HUES6 (cell line): ENCODE results near the gene UTS2B.

ENCODE experiments used
- H3K27ac ChIP-seq: 2 replicates; pipeline ENCODE4 v1.7.0; 2013; ENCODE audit warnings: low read depth, mild to moderate bottlenecking, low read length, inconsistent platforms
- H3K27me3 ChIP-seq: 2 replicates; pipeline ENCODE4 v1.6.1; 2013; ENCODE audit warnings: low read length; ENCODE audit not compliant: control insufficient read depth, insufficient read depth
- H3K36me3 ChIP-seq: 2 replicates; pipeline ENCODE4 v1.6.1; 2013; ENCODE audit warnings: low read length; ENCODE audit not compliant: control insufficient read depth, insufficient read depth
- H3K4me1 ChIP-seq: 2 replicates; pipeline ENCODE4 v1.6.1; 2013; ENCODE audit warnings: low read length; ENCODE audit not compliant: control insufficient read depth, insufficient read depth
- H3K4me3 ChIP-seq: 2 replicates; pipeline ENCODE4 v1.5.1; 2013; ENCODE audit warnings: low read depth, low read length
- H3K9ac ChIP-seq: one replicate; pipeline ENCODE4 v1.6.1; 2013; ENCODE audit warnings: mild to moderate bottlenecking, low read length
- H3K9me3 ChIP-seq: 2 replicates; pipeline ENCODE4 v1.6.1; 2013; ENCODE audit warnings: low read depth, low read length; ENCODE audit not compliant: control insufficient read depth, insufficient read depth

The UTS2B gene

DNA sequence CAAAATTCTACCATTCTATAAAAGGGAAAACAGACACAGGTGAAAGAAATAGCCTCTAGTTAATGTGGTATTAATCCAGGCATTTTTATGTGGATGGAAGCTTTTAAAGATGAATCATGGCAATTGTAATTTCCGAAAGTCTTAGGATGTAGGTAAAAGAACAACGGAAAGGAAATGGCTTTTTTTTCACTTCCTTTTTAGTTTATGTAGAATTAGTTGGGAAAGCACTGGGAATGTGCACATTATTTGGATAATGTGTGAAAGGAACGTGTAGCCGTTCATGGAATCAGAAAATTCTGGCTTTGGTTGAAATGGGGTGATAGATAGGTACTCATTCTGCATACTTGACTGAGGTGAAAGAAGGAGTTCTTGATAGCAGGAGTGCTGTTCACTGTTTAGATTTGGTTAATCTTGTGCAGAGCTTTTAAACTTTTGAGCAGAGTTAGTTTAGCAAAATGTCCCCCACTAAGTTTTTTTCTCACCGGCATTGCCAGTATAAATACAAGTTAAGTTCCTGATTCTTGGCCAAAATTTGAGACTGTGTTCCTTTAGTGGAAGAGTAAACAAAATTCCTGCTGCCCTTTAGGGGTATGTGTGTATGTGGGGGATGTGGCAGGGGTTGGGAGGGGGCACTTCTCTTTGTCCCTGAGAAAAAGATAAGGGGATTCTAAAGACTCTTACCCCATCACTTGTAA, 20.2 kb upstream of the UTS2B start:
- Histone ChIP-seq H3K9ac (no peak overlapping the region), H3K36me3 (no peaks in the 10 kb centered on the region), H3K4me1 (peaks cover 17% of the 10 kb centered on the region), H3K27ac (no peak overlapping the region), H3K4me3 (no peak overlapping the region), H3K9me3 (no peaks in the 10 kb centered on the region), H3K27me3 (no peaks in the 10 kb centered on the region)

DNA sequence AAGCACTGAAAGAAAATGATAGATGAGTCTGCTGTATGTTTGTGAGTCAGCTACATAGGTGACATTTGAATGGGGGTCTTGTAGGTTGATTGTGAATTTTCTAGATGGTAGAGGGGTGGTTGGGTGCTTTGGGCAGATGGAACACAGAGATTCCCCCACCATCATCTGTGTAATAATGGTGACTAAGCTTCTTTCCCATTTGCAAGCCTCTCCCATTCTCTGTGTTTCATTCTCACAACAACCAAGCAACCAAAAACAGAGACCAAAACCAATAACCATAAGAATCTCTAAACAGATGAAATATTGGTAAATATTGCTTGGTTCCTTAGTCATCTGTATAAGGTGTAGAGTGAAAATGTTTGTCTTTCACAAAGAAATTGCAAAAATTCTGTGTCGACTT, 17.8 kb upstream of the UTS2B start:
- Histone ChIP-seq H3K4me3 (no peak overlapping the region), H3K9me3 (no peaks in the 10 kb centered on the region), H3K36me3 (no peaks in the 10 kb centered on the region), H3K27ac (no peak overlapping the region), H3K9ac (no peak overlapping the region), H3K27me3 (no peaks in the 10 kb centered on the region), H3K4me1 (peaks cover 14% of the 10 kb centered on the region; the same call in 1 of the 2 replicates)

DNA sequence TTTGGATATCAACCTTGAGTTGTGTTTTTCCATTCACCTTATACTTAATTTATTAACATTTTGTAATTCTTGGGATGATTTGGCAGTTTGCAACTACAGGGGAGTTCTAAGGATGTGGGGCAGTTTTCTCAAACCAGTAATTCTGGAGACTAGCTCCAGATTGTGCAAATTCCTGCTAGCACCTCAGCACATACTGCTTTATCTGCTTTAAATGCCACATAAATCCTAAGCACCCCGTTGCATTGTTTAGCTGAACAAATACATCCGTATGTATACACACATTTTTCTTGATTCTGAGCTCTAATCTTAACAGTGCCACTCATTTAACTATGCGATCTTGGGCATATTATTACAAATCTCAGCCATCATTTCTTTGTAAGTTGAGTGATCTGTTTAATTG, 16.9 kb upstream of the UTS2B start:
- Histone ChIP-seq H3K27ac (no peak overlapping the region), H3K4me3 (no peak overlapping the region), H3K36me3 (no peaks in the 10 kb centered on the region), H3K9me3 (no peaks in the 10 kb centered on the region), H3K4me1 (peaks cover 10% of the 10 kb centered on the region; the same call in 1 of the 2 replicates), H3K27me3 (no peaks in the 10 kb centered on the region), H3K9ac (no peak overlapping the region)

DNA sequence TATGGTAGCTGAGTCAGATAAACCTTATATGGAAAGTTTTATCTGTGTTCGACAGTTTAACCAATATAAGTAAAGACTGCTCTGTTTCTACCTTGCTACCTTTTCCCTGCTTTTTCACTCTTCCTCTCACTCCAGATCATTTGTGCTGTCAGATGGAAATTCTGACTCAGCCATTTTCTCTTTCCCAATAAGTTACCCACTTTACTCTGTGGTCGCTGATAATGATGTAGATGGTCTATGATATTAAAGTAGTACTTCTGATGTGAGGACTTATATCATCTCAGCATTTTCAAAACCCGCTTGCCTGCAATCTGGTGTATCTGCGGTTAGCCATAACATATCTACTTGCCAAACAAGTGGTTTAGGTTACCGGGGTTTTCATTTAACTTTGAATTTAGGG, 15.0 kb upstream of the UTS2B start:
- Histone ChIP-seq H3K27me3 (no peaks in the 10 kb centered on the region), H3K9ac (no peak overlapping the region), H3K27ac (no peak overlapping the region), H3K4me1 (peaks cover 5% of the 10 kb centered on the region; the same call in 1 of the 2 replicates), H3K36me3 (no peaks in the 10 kb centered on the region), H3K9me3 (no peaks in the 10 kb centered on the region), H3K4me3 (no peak overlapping the region)

DNA sequence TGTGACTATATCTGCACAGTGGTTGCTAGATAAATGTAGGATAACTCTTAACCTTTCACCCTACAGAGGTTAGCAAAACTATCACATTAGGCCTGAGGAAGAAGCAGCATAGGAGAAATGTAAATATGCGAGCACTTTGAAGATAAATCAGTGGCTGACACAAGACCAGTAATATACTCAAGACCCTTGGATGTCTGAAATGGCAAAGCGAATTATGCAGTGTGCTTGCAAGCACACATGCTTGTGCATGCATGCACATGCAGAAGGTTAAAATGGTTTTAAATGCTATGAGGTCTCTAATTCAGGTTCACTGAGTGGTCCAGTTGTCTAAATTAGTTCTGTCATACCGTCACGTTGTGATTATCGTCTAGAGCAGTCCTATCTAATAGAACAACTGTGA, 13.6 kb upstream of the UTS2B start:
- no peak overlapping the region for H3K27ac ChIP-seq
- no peak overlapping the region for H3K9ac ChIP-seq
- peaks cover 4% of the 10 kb centered on the region; the same call in 1 of the 2 replicates for H3K4me1 ChIP-seq
- no peaks in the 10 kb centered on the region for H3K9me3 ChIP-seq
- H3K4me3 ChIP-seq: no peak overlapping the region
- H3K27me3 ChIP-seq: no peaks in the 10 kb centered on the region
- no peaks in the 10 kb centered on the region for H3K36me3 ChIP-seq

DNA sequence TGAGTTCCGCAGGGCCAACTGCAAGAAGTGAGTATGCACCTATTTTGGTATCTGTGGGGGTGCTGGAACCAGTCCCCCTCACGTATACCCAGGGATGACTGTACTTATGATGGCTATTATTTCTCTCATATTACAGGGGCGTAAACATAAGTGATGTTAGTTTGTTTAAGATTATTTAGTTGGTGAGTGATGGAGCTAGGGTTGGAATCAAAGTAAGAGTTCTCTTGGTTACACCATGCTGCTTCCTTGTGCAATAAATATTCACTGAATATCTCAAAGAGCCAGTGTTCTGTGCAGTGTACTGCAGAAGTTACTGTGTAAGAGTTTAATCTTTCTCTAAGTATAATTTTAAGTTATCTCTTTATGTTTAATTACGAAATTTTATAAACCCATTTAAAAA, 12.8 kb upstream of the UTS2B start:
- no peaks in the 10 kb centered on the region for H3K36me3 ChIP-seq
- no peaks in the 10 kb centered on the region for H3K27me3 ChIP-seq
- H3K27ac ChIP-seq: no peak overlapping the region
- H3K4me3 ChIP-seq: no peak overlapping the region
- H3K4me1 ChIP-seq: no peaks in the 10 kb centered on the region; the same call in 1 of the 2 replicates
- H3K9ac ChIP-seq: no peak overlapping the region
- no peaks in the 10 kb centered on the region for H3K9me3 ChIP-seq

DNA sequence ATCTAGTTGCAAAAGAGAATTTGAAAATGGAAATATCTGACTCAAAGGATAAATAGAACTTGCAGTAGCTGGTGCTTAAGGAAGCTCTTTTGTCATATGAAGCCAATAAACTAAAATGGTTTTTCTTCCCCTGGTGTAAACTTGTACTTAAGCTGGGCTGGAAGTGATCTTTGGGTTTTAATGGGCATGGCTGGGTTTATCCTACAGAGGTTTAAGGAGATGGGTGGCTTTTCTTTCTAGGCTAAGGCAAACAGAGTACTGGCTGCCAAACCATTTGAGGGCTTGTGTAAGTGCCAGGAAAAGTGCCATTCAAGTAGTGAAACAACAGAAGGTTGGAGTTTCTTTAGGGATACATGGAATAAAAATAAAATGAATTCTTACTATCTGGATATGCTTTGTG, 12.1 kb upstream of the UTS2B start:
- Histone ChIP-seq H3K4me3 (no peak overlapping the region), H3K27me3 (no peaks in the 10 kb centered on the region), H3K36me3 (no peaks in the 10 kb centered on the region), H3K9ac (no peak overlapping the region), H3K4me1 (no peaks in the 10 kb centered on the region; the same call in 1 of the 2 replicates), H3K27ac (no peak overlapping the region), H3K9me3 (no peaks in the 10 kb centered on the region)

DNA sequence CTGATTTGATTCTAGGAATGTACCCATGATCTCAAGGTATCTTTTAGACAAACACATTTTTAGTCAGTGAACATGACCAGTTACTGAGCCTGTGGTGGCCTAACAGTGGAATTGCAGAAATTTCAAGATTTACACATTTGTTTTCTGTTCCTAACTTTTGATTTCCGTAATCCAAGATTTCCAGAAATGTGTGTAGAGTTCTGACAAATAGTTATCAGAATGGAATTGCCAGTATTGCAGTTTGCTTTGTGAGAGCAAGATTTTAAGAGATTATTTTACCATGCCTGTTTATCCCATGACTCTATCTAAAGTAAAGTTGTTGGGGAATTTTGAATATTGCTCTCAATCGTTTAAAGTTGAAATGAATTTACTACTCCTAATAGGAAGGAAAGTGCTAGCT, 11.7 kb upstream of the UTS2B start:
- Histone ChIP-seq H3K4me1 (no peaks in the 10 kb centered on the region), H3K27me3 (no peaks in the 10 kb centered on the region), H3K36me3 (no peaks in the 10 kb centered on the region), H3K9ac (no peak overlapping the region), H3K4me3 (no peak overlapping the region), H3K27ac (no peak overlapping the region), H3K9me3 (no peaks in the 10 kb centered on the region)

DNA sequence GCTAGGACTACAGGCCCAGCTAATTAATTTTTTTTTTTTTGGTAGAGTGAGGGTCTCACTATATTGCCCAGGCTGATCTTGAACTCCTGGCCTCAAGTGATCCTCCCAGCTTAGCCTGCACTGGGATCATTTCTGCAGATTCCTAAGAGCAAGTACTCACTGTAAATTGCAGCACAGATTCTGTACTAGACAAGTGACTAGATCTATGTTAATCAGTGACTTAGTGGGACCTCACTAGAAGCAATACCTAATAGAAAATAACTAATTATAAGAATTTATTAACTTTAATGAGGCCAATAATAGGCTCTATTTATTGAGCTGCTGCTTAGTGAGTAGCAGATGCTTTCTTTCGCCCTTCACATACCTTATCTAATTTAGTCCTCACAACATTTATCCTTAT, 10.6 kb upstream of the UTS2B start:
- Histone ChIP-seq H3K9me3 (no peaks in the 10 kb centered on the region), H3K36me3 (no peaks in the 10 kb centered on the region), H3K27me3 (no peaks in the 10 kb centered on the region), H3K4me1 (no peaks in the 10 kb centered on the region), H3K27ac (no peak overlapping the region), H3K9ac (no peak overlapping the region), H3K4me3 (no peak overlapping the region)

DNA sequence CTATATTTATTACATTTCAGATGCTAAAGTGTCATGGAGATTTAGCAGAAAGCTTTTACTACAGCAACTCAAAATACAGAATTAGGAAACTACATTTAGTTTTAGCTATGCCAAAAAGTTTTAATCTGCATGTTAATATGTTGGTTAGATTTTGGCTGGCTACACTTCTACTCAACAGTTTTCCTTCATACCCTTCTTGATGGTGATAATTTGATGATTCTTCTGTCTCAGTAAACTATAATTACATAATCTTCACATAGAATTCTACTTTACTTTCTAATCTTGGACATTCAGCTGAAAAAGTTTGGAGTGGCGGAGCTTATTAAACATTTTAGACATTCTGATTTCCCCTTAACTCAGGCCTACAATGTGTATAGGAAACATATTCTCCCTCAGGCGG, 10.0 kb upstream of the UTS2B start:
- H3K36me3 ChIP-seq: no peaks in the 10 kb centered on the region
- H3K27ac ChIP-seq: no peak overlapping the region
- H3K4me3 ChIP-seq: no peak overlapping the region
- H3K9me3 ChIP-seq: no peaks in the 10 kb centered on the region
- no peaks in the 10 kb centered on the region for H3K27me3 ChIP-seq
- no peak overlapping the region for H3K9ac ChIP-seq
- no peaks in the 10 kb centered on the region for H3K4me1 ChIP-seq

DNA sequence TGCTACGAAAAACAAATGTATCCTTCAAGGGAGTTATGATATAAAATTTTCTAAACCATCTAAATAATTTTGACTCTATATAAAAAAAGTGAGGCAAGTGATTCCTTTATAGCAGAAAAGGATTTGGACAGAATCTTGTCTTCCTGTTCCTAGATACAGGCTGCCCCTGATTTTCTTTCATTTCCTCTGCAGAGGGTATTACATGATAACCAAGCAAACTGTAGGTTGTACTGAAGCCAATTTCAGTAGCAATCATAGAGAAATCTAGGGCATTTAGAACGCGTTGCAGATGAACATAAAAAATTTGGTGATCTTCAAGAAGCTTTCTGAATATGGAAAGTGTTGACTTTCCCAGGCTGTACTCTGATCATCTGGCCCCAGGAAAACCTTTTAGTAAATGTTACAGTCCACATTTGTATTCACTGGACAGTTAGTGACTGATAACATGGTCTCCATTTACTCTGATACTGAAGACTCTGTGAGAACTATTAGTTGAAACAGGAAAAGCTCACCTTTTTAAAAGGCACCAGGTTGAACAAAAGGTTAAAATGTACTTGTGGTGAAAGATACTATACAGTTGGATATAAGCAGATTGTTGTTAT, 9.1 kb upstream of the UTS2B start:
- no peak overlapping the region for H3K27ac ChIP-seq
- H3K4me1 ChIP-seq: peaks cover 4% of the 10 kb centered on the region; the same call in 1 of the 2 replicates
- H3K9me3 ChIP-seq: no peaks in the 10 kb centered on the region
- no peaks in the 10 kb centered on the region for H3K27me3 ChIP-seq
- no peaks in the 10 kb centered on the region for H3K36me3 ChIP-seq
- H3K9ac ChIP-seq: no peak overlapping the region
- H3K4me3 ChIP-seq: no peak overlapping the region
